Esophagus muscularis mucosa (tissue), 2 donors: ENCODE results near the gene AKAP8.

Experiments used
- EP300 ChIP-seq: sonication (generic); formaldehyde crosslinking; IDR thresholded peaks from one replicate; pipeline ENCODE4 v1.6.1; 2017; ENCODE audit warnings: antibody characterized with exemption
- POLR2A ChIP-seq: fragments of 450-650 bp; IDR thresholded peaks from one replicate; pipeline ENCODE4 v1.6.1; 2017; ENCODE audit warnings: antibody characterized with exemption, moderate library complexity, mild to moderate bottlenecking, low read depth

DNA sequence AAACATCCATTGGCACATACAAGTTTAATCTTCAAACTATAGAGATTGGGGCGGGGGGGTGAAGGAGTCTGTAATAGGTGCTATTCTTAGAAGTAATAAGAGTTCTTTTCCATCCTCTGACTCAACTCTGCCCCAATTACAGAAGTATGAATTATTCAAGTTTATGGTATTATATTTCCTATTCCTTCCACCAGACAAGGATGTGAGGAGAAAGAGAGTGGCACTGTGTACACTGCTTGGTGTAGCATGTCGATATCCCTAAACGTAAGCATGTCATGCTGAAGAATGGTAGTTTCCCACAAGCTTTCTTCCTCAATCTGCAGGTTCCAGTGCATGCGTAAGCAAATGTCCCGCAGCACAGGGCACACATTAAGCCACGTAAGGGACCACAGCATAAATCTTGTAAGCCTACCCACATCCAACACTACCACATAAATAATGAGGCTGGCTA is 61.3 kb downstream of the AKAP8 start:
- TF ChIP-seq EP300 = no peak
- TF ChIP-seq POLR2A = no peak
